HepG2 (cell line): ENCODE measurements around the gene NEK11. TPM values are rescaled to one million over a fixed set of nuclear protein-coding genes. Genes with fewer than 3 reads are reported as not detected.

Experiments
- ATAC-seq: fragments of 200-7000 bp; cut with Tn5 transposase; 3 replicates; pipeline ENCODE4 v1.9.1; 2020; ENCODE audit warnings: mild to moderate bottlenecking, moderate library complexity
- BruUV-seq: library from RNA; stranded (reverse); fragments of 400-500 nt; replicated peaks from 2 replicates; lab custom pipeline; 2021; lab: Mats Ljungman, UMichigan
- CTCF ChIA-PET: fragments of 300-600 bp; formaldehyde crosslinking; extraction: SDS; loops from one replicate; lab custom pipeline; 2021; ENCODE audit warnings: low total read pairs, inconsistent platforms, low intra/inter-chr PET ratio; lab: Yijun Ruan, JAX
- POLR2A ChIA-PET: fragments of 350-600 bp; sonication (Branson Sonifier 250); formaldehyde crosslinking; loops from one replicate; lab custom pipeline; 2020; ENCODE audit warnings: antibody characterized with exemption, inconsistent platforms; lab: Yijun Ruan, JAX
- DNase-seq: peaks from one replicate; pipeline ENCODE4 v3.0.0-alpha.2; 2015; ENCODE audit warnings: low spot score
- FAIRE-seq: peaks from 3 replicates; lab custom pipeline; 2011; peaks lifted over from hg19 to GRCh38; lab: Jason Lieb, UNC
- H2AFZ ChIP-seq: one replicate; pipeline ENCODE4 v1.6.1; 2011; ENCODE audit warnings: low read length, inconsistent platforms
- H3K27ac ChIP-seq: fragments of 300-600 bp; 3 replicates; pipeline ENCODE4 v1.8.0; 2011; ENCODE audit warnings: mixed run types, mild to moderate bottlenecking, mixed read lengths, low read length, inconsistent platforms; ENCODE audit not compliant: insufficient read depth; ENCODE audit errors: extremely low read length
- H3K27me3 ChIP-seq, 2 experiments: fragments of 200-600 bp in 1 of 2; 2 replicates in 1 of 2; 3 replicates in 1 of 2; pipeline versions ENCODE4 v1.6.0 to v1.8.0; 2011; ENCODE audit warnings: low read length in 2 of 2, mild to moderate bottlenecking in 2 of 2, moderate library complexity in 2 of 2, inconsistent platforms in 1 of 2; ENCODE audit not compliant: insufficient read depth in 2 of 2, control insufficient read depth in 1 of 2
- H3K36me3 ChIP-seq, 2 experiments: fragments of 200-600 bp in 1 of 2; replicated peaks in 1 of 2; 2 replicates in 1 of 2; 3 replicates in 1 of 2; pipeline versions ENCODE4 v1.5.1 to v1.8.0; 2011; ENCODE audit warnings: low read length in 2 of 2, inconsistent platforms in 1 of 2; ENCODE audit not compliant: insufficient read depth in 2 of 2, control insufficient read depth in 1 of 2
- H3K4me1 ChIP-seq: 2 replicates; pipeline ENCODE4 v1.5.1; 2012; ENCODE audit warnings: low read length, inconsistent platforms; ENCODE audit not compliant: insufficient read depth
- H3K4me2 ChIP-seq: 2 replicates; pipeline ENCODE4 v1.6.0; 2011; ENCODE audit warnings: low read depth, low read length, inconsistent platforms
- H3K4me3 ChIP-seq, 3 experiments: fragments of 200-600 bp in 1 of 3; sonication (generic), shearing (Covaris generic) in 1 of 3; replicated peaks in 1 of 3; 2 replicates each; pipeline ENCODE4 v1.5.1; 2011 to 2016; ENCODE audit warnings: low read length in 3 of 3, inconsistent platforms in 2 of 3, low read depth in 2 of 3, mild to moderate bottlenecking in 2 of 3, control low read depth in 1 of 3, mixed read lengths in 1 of 3; ENCODE audit not compliant: insufficient read depth in 1 of 3
- H3K79me2 ChIP-seq: one replicate; pipeline ENCODE4 v1.6.1; 2011; ENCODE audit warnings: low read length, inconsistent platforms; ENCODE audit not compliant: insufficient read depth
- H3K9ac ChIP-seq: 2 replicates; pipeline ENCODE4 v1.6.0; 2011; ENCODE audit warnings: mild to moderate bottlenecking, low read depth, low read length, inconsistent platforms; ENCODE audit not compliant: insufficient read depth
- H3K9me3 ChIP-seq: 2 replicates; pipeline ENCODE4 v1.5.1; 2012; ENCODE audit warnings: mild to moderate bottlenecking, low read length
- H4K20me1 ChIP-seq: 2 replicates; pipeline ENCODE4 v1.6.0; 2011; ENCODE audit warnings: inconsistent platforms, mild to moderate bottlenecking, low read length, moderate library complexity; ENCODE audit not compliant: insufficient read depth
- GPN1 ChIP-seq: sonication (generic); formaldehyde crosslinking; IDR thresholded peaks from 2 replicates; pipeline ENCODE4 v1.5.1; 2020; ENCODE audit warnings: missing genetic modification reagents, borderline replicate concordance
- NPAS2 ChIP-seq: sonication (generic); formaldehyde crosslinking; IDR thresholded peaks from 2 replicates; pipeline ENCODE4 v1.8.0; 2022; ENCODE audit warnings: mild to moderate bottlenecking, missing genetic modification reagents, borderline replicate concordance
- SMAD3 ChIP-seq: sonication (generic); formaldehyde crosslinking; IDR thresholded peaks from 2 replicates; pipeline ENCODE4 v1.4.0; 2020; ENCODE audit warnings: missing genetic modification reagents
- SMARCE1 ChIP-seq: fragments of 450-650 bp; IDR thresholded peaks from 2 replicates; pipeline ENCODE4 v1.6.1; 2017; ENCODE audit warnings: borderline replicate concordance
- ZBTB3 ChIP-seq: sonication (generic); formaldehyde crosslinking; IDR thresholded peaks from 2 replicates; pipeline ENCODE4 v1.4.0; 2020; ENCODE audit warnings: low read depth, mild to moderate bottlenecking, moderate library complexity, missing genetic modification reagents, borderline replicate concordance
- ZNF143 ChIP-seq: sonication (generic); formaldehyde crosslinking; IDR thresholded peaks from 2 replicates; pipeline ENCODE4 v1.4.0; 2020; ENCODE audit warnings: missing genetic modification reagents
- ZNF552 ChIP-seq: sonication (generic); formaldehyde crosslinking; IDR thresholded peaks from 2 replicates; pipeline ENCODE4 v1.9.0; 2022; ENCODE audit warnings: missing genetic modification reagents, mild to moderate bottlenecking, borderline replicate concordance
- ZNF598 ChIP-seq: sonication (generic); formaldehyde crosslinking; IDR thresholded peaks from 2 replicates; pipeline ENCODE4 v1.5.1; 2020; ENCODE audit warnings: mild to moderate bottlenecking, missing genetic modification reagents, borderline replicate concordance
- ZNF773 ChIP-seq: sonication (generic); formaldehyde crosslinking; IDR thresholded peaks from 2 replicates; pipeline ENCODE4 v1.4.0; 2020; ENCODE audit warnings: missing genetic modification reagents, borderline replicate concordance
- WGBS: methylation state at CpG from one replicate; pipeline ENCODE4 v1.1.6; 2017; ENCODE audit warnings: low lambda C conversion rate; 5-methylcytosine and 5-hydroxymethylcytosine counted together
- in situ Hi-C: cut with HindIII; loops from 2 replicates; pipeline ENCODE4 v1.10.0; 2017; ENCODE audit warnings: low pct_unique_long_range_greater_than_20kb; ENCODE audit not compliant: extremely low pct_ligation_motif_present
- intact Hi-C: fragments of 100-400 bp; cut with micrococcal nuclease; formaldehyde crosslinking; loops from one replicate; pipeline ENCODE4 v1.10.0; 2022; ENCODE audit not compliant: unreplicated experiment
- polyA plus RNA-seq, 8 experiments: library from polyadenylated mRNA; depleted of rRNA in 3 of 8; stranded (reverse) in 7 of 8; unstranded in 1 of 8; fragments of >200 nt; fragmentation: Illumina TruSeq in 4 of 8; extraction: Trizol in 4 of 8; gene quantifications; 2 replicates each; pipeline versions ENCODE4 v1.2.1 to v1.2.3, GENCODE V29; 2011 to 2016; ENCODE audit warnings: low read depth in 4 of 8, missing spikeins in 1 of 8, mixed read lengths in 1 of 8; ENCODE audit not compliant: insufficient read depth in 1 of 8
- total RNA-seq, 5 experiments: library from RNA; depleted of rRNA; stranded (reverse); fragments of >200 nt; fragmentation: Illumina TruSeq; extraction: Trizol; gene quantifications; 2 replicates each; pipeline ENCODE4 v1.2.3, GENCODE V29; 2016; ENCODE audit warnings: low read depth in 1 of 5

The NEK11 gene
- total and polyA plus RNA-seq, 2 of the 13 experiments (the other 11 are each of a cell fraction or from before 2014, with no cell fraction given) = 0.95 to 2.2 TPM

GRCh38 chr3:131020122-131020693 is 6.5 kb upstream of the NEK11 start:
- no peak overlapping the region for H3K4me2 ChIP-seq
- H3K9me3 ChIP-seq = no peaks in the 10 kb centered on the region
- 96% methylated on average over 5 of the region's 5 CpGs for WGBS
- peaks cover 4 to 12% of the 10 kb centered on the region in 2 experiments for H3K36me3 ChIP-seq
- TF ChIP-seq ZNF598 (no peak), ZNF773 (CRISPR knock-in tag) (no peak), NPAS2 (CRISPR knock-in tag) (no peak), GPN1 (CRISPR knock-in tag) (no peak), SMARCE1 (no peak), SMAD3 (CRISPR knock-in tag) (no peak), ZNF552 (CRISPR knock-in tag) (no peak), ZNF143 (CRISPR knock-in tag) (no peak), ZBTB3 (CRISPR knock-in tag) (no peak)
- no peak overlapping the region for H3K27ac ChIP-seq
- H4K20me1 ChIP-seq = no peaks in the 10 kb centered on the region
- in situ Hi-C loops = no loop called here
- BruUV-seq = no TSS peak
- no peaks in the 10 kb centered on the region for H3K79me2 ChIP-seq
- DNase-seq (no peak), ATAC-seq (no peak), FAIRE-seq (no peak)
- no peak overlapping the region for H3K9ac ChIP-seq
- CTCF ChIA-PET = no interaction called here
- H3K4me1 ChIP-seq = peaks cover 4% of the 10 kb centered on the region
- intact Hi-C loops = no loop called here
- no peaks in the 10 kb centered on the region for H3K27me3 ChIP-seq
- H2AFZ ChIP-seq = no peak overlapping the region
- POLR2A ChIA-PET = no interaction called here
- H3K4me3 ChIP-seq = no peak overlapping the region
